PC-3 (cell line): ENCODE results near the gene ITGB3.

ENCODE experiments used
- CTCF ChIP-seq: fragments of 300-600 bp; sonication (generic); conservative IDR thresholded peaks from 2 replicates; pipeline ENCODE4 v1.5.1; 2017; ENCODE audit warnings: antibody characterized with exemption, low read depth, mild to moderate bottlenecking, low read length
- EZH2 ChIP-seq: fragments of 300-600 bp; sonication (generic); IDR thresholded peaks from one replicate; pipeline ENCODE4 v1.6.1; 2017; ENCODE audit warnings: antibody characterized with exemption, mild to moderate bottlenecking, low read length; ENCODE audit not compliant: unreplicated experiment

GRCh38 chr17:47235923-47236322, 17.7 kb upstream of the ITGB3 start:
- no peak for TF ChIP-seq CTCF
- no peak for TF ChIP-seq EZH2
